ENCODE measurements around the gene UBE2M.

- TF ChIP-seq CTCF (conservative IDR thresholded peaks at IDR 0.05; ENCODE audit: low read depth, low read length): no peak
- no peak for TF ChIP-seq EZH2 (IDR thresholded peaks at IDR 0.05; ENCODE audit: borderline replicate concordance, low read depth, low read length, poor library complexity, severe bottlenecking)
Measured at GRCh38 chr19:58511353-58512208, 46.8 kb downstream of the UBE2M start, which contains the start of gene SLC27A5.
